CD14-positive monocyte (primary cell): ENCODE data around the gene PPFIA1. TPM values are rescaled to one million over a fixed set of nuclear protein-coding genes. Genes with fewer than 3 reads are reported as not detected.
A peak's percentile ranks its signal among the peaks of the same experiment; 100 is the strongest.

Experiments used
- DNase-seq, 3 donors: peaks; one replicate each; pipeline ENCODE4 v3.0.0-alpha.2; 2011 to 2022
- H2AFZ ChIP-seq: 2 replicates; pipeline ENCODE4 v1.6.0; 2012; ENCODE audit warnings: mild to moderate bottlenecking, low read depth, low read length, inconsistent platforms; ENCODE audit not compliant: insufficient read depth, poor library complexity, severe bottlenecking
- H3K27ac ChIP-seq, 2 donors: 1 replicate in 1 of 2; 2 replicates in 1 of 2; pipeline ENCODE4 v1.5.1; 2012 to 2013; ENCODE audit warnings: low read length in 2 of 2, control low read depth in 1 of 2, inconsistent platforms in 1 of 2, low read depth in 1 of 2, mild to moderate bottlenecking in 1 of 2
- H3K27me3 ChIP-seq, 2 donors: one replicate each; pipeline versions ENCODE4 v1.6.0 to v1.6.1; 2011 to 2013; ENCODE audit warnings: low read length in 2 of 2; ENCODE audit not compliant: control insufficient read depth in 2 of 2, insufficient read depth in 2 of 2
- H3K36me3 ChIP-seq, 2 donors: replicated peaks in 1 of 2; 1 replicate in 1 of 2; 2 replicates in 1 of 2; pipeline versions ENCODE4 v1.5.1 to v1.6.1; 2012 to 2013; ENCODE audit warnings: low read length in 2 of 2, control low read depth in 1 of 2, inconsistent platforms in 1 of 2, mild to moderate bottlenecking in 1 of 2; ENCODE audit not compliant: insufficient read depth in 2 of 2, control insufficient read depth in 1 of 2
- H3K4me1 ChIP-seq, 2 donors: 1 replicate in 1 of 2; 2 replicates in 1 of 2; pipeline versions ENCODE4 v1.5.1 to v1.6.1; 2012 to 2013; ENCODE audit warnings: low read length in 2 of 2, control low read depth in 1 of 2, inconsistent platforms in 1 of 2, mild to moderate bottlenecking in 1 of 2, moderate library complexity in 1 of 2; ENCODE audit not compliant: insufficient read depth in 2 of 2, control insufficient read depth in 1 of 2
- H3K4me2 ChIP-seq: replicated peaks from 2 replicates; pipeline ENCODE3; 2012; ENCODE audit warnings: low read length, moderate library complexity, mild to moderate bottlenecking; ENCODE audit not compliant: poor library complexity, severe bottlenecking; ENCODE audit errors: extremely low read depth
- H3K4me3 ChIP-seq, 3 experiments: fragments of 200-600 bp in 1 of 3; sonication (generic) in 1 of 3; replicated peaks in 1 of 3; 1 replicate in 2 of 3; 2 replicates in 1 of 3; pipeline ENCODE4 v1.5.1; 2011 to 2013; ENCODE audit warnings: low read length in 3 of 3, mild to moderate bottlenecking in 3 of 3, control low read depth in 2 of 3, low read depth in 2 of 3, inconsistent platforms in 1 of 3, moderate library complexity in 1 of 3
- H3K79me2 ChIP-seq: 2 replicates; pipeline ENCODE4 v1.6.0; 2012; ENCODE audit warnings: mild to moderate bottlenecking, control low read depth, inconsistent platforms, low read length, moderate library complexity; ENCODE audit not compliant: insufficient read depth
- H3K9ac ChIP-seq: 2 replicates; pipeline ENCODE4 v1.6.0; 2017; ENCODE audit warnings: low read length, mild to moderate bottlenecking; ENCODE audit not compliant: insufficient read depth, poor library complexity, severe bottlenecking
- H3K9me3 ChIP-seq, 2 donors: replicated peaks in 1 of 2; 1 replicate in 1 of 2; 2 replicates in 1 of 2; pipeline versions ENCODE4 v1.5.1 to v1.6.1; 2012 to 2013; ENCODE audit warnings: low read length in 2 of 2, control low read depth in 1 of 2; ENCODE audit not compliant: control insufficient read depth in 1 of 2, insufficient read depth in 1 of 2
- H4K20me1 ChIP-seq: 2 replicates; pipeline ENCODE4 v1.6.0; 2012; ENCODE audit warnings: mild to moderate bottlenecking, low read length, control low read depth, moderate library complexity; ENCODE audit not compliant: insufficient read depth
- H3K27ac Mint-ChIP-seq, 7 donors: one replicate each; pipeline ENCODE4 v1.8.0; 2020; ENCODE audit warnings: mild to moderate bottlenecking in 7 of 7, mixed read lengths in 7 of 7, moderate library complexity in 6 of 7, inconsistent platforms in 2 of 7
- H3K27me3 Mint-ChIP-seq, 3 donors: one replicate each; pipeline ENCODE4 v1.8.0; 2021 to 2022; ENCODE audit warnings: low read depth in 3 of 3, mild to moderate bottlenecking in 3 of 3, mixed read lengths in 3 of 3, moderate library complexity in 3 of 3, inconsistent platforms in 1 of 3
- H3K36me3 Mint-ChIP-seq, 2 donors: one replicate each; pipeline ENCODE4 v1.8.0; 2020; ENCODE audit warnings: mixed read lengths in 2 of 2, inconsistent platforms in 1 of 2, mild to moderate bottlenecking in 1 of 2
- H3K4me1 Mint-ChIP-seq: one replicate; pipeline ENCODE4 v1.8.0; 2020; ENCODE audit warnings: mild to moderate bottlenecking, mixed read lengths
- H3K4me3 Mint-ChIP-seq, 2 donors: one replicate each; pipeline ENCODE4 v1.8.0; 2020; ENCODE audit warnings: mild to moderate bottlenecking in 2 of 2, mixed read lengths in 2 of 2, moderate library complexity in 1 of 2
- H3K9me3 Mint-ChIP-seq, 7 donors: one replicate each; pipeline ENCODE4 v1.8.0; 2020 to 2022; ENCODE audit warnings: mixed read lengths in 7 of 7, mild to moderate bottlenecking in 6 of 7, moderate library complexity in 6 of 7, inconsistent platforms in 2 of 7
- WGBS: methylation state at CpG from one replicate; pipeline ENCODE4 v1.1.5; 2013; ENCODE audit warnings: missing lambda C conversion rate; ENCODE audit not compliant: insufficient coverage; 5-methylcytosine and 5-hydroxymethylcytosine counted together
- intact Hi-C, 2 donors: fragments of 100-400 bp; cut with micrococcal nuclease; formaldehyde crosslinking; loops; one replicate each; pipeline versions ENCODE4 v1.15.0 to v1.15.1; 2023
- polyA plus RNA-seq, 3 donors: library from polyadenylated mRNA; depleted of rRNA in 1 of 3; unstranded in 2 of 3; stranded (reverse) in 1 of 3; fragments of 300-500 nt in 2 of 3; fragments of >200 nt in 1 of 3; fragmentation: Illumina TruSeq in 2 of 3; gene quantifications; 1 replicate in 2 of 3; 2 replicates in 1 of 3; pipeline ENCODE4 v1.2.3, GENCODE V29; 2012 to 2021
- TF ChIP-seq, protein P1 (sequence below): fragments of 200-600 bp; IDR thresholded peaks from one replicate; pipeline ENCODE4 v1.8.0; 2022; ENCODE audit warnings: antibody characterized with exemption, mild to moderate bottlenecking

Gene PPFIA1
- polyA plus RNA-seq, 3 donors = 7.5 to 65.7 (median 15.5) TPM

- no peak overlapping the region for H3K9ac ChIP-seq
- no peaks in the 10 kb centered on the region for H3K4me1 ChIP-seq
- peaks cover 15% of the 10 kb centered on the region for H4K20me1 ChIP-seq
- no peaks in the 10 kb centered on the region for H3K4me1 Mint-ChIP-seq
- H3K27me3 Mint-ChIP-seq = no peaks in the 10 kb centered on the region
- intact Hi-C loops = no loop called here
- no peak overlapping the region for H3K27ac Mint-ChIP-seq
- H3K4me3 ChIP-seq = no peak overlapping the region
- H3K9me3 ChIP-seq = no peaks in the 10 kb centered on the region
- H3K27ac ChIP-seq = no peak overlapping the region
- WGBS = no CpG with 5 or more reads among the region's 1 CpG
- H3K27me3 ChIP-seq = no peaks in the 10 kb centered on the region
- no peak overlapping the region for H3K4me2 ChIP-seq
- peaks cover 80 to 89% of the 10 kb centered on the region in 2 donors for H3K36me3 Mint-ChIP-seq
- H3K36me3 ChIP-seq = peaks cover 83 to 98% of the 10 kb centered on the region in 2 donors
- no peak overlapping the region for H2AFZ ChIP-seq
- no peaks in the 10 kb centered on the region for H3K9me3 Mint-ChIP-seq
- no peak for DNase-seq
- TF ChIP-seq, protein P1, sequence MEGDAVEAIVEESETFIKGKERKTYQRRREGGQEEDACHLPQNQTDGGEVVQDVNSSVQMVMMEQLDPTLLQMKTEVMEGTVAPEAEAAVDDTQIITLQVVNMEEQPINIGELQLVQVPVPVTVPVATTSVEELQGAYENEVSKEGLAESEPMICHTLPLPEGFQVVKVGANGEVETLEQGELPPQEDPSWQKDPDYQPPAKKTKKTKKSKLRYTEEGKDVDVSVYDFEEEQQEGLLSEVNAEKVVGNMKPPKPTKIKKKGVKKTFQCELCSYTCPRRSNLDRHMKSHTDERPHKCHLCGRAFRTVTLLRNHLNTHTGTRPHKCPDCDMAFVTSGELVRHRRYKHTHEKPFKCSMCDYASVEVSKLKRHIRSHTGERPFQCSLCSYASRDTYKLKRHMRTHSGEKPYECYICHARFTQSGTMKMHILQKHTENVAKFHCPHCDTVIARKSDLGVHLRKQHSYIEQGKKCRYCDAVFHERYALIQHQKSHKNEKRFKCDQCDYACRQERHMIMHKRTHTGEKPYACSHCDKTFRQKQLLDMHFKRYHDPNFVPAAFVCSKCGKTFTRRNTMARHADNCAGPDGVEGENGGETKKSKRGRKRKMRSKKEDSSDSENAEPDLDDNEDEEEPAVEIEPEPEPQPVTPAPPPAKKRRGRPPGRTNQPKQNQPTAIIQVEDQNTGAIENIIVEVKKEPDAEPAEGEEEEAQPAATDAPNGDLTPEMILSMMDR = no peak
- no peak overlapping the region for H3K4me3 Mint-ChIP-seq
- no peaks in the 10 kb centered on the region for H3K79me2 ChIP-seq
These were observed 78.1 kb downstream of the PPFIA1 start for GRCh38 chr11:70348608-70349007.

DNA sequence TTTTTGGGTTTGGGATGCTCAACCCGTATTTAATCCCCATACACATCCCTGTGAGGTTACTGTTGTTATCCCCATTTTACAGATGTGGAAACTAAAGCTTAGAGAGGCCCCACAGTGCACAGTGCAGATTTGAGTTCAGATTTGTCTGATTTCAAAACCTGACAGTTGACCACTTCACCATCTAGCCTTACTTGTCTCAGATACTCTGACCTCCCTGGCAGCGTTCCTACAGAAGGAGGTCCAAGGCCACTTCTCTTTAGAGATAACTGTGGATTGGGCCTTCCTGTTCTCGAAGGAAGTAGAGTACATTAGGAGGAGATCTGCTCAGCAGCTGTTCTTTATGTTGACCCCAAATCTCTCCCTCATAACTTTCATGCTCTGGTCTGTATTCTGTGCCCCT, 81.2 kb downstream of the PPFIA1 start:
- H3K36me3 ChIP-seq = peaks cover 88 to 100% of the 10 kb centered on the region in 2 donors
- no CpG with 5 or more reads among the region's 3 CpGs for WGBS

More for the DNA sequence above, 81.2 kb downstream of the PPFIA1 start:
- Histone ChIP-seq H3K9me3 (no peaks in the 10 kb centered on the region), H4K20me1 (peaks cover 23% of the 10 kb centered on the region), H3K27ac (no peak overlapping the region), H3K79me2 (no peaks in the 10 kb centered on the region), H3K27me3 (no peaks in the 10 kb centered on the region), H2AFZ (no peak overlapping the region), H3K4me1 (no peaks in the 10 kb centered on the region), H3K9ac (no peak overlapping the region), H3K4me3 (no peak overlapping the region), H3K4me2 (no peak overlapping the region)
- TF ChIP-seq, protein P1 = no peak
- Mint-ChIP-seq H3K36me3 (peaks cover 84 to 92% of the 10 kb centered on the region in 2 donors), H3K27me3 (peaks cover 0 to 3% (median 0%) of the 10 kb centered on the region in 3 donors), H3K27ac (peak overlapping the region in 1 of 7 donors; percentile 3), H3K4me1 (no peaks in the 10 kb centered on the region), H3K9me3 (no peaks in the 10 kb centered on the region), H3K4me3 (no peak overlapping the region)
- intact Hi-C loops = no loop called here
- no peak for DNase-seq
